GM23338 (cell line): ENCODE data around the gene POTEG. TPM values are rescaled to one million over a fixed set of nuclear protein-coding genes. Genes with fewer than 3 reads are reported as not detected.
"Not testable (repeated sequence)": the region's sequence is repeated elsewhere in the genome, so short reads cannot be mapped to it uniquely, and the experiment has no call there.

Experiments
- ATAC-seq: fragments of 200-7000 bp; cut with Tn5 transposase; 3 replicates; pipeline ENCODE4 v1.9.1; 2020
- DNase-seq: peaks from one replicate; pipeline ENCODE4 v3.0.0-alpha.2; 2015; ENCODE audit warnings: low spot score
- H2AFZ ChIP-seq: fragments of 200-600 bp; sonication (generic); 2 replicates; pipeline ENCODE4 v1.8.0; 2016; ENCODE audit warnings: antibody characterized with exemption, mild to moderate bottlenecking, moderate library complexity
- H3F3A ChIP-seq: fragments of 200-600 bp; sonication (generic); replicated peaks from 2 replicates; pipeline ENCODE4 v1.8.0; 2017; ENCODE audit warnings: antibody characterized with exemption, mixed run types, low read depth
- H3K27ac ChIP-seq: fragments of 200-600 bp; sonication (generic); 2 replicates; pipeline ENCODE4 v1.6.1; 2016; ENCODE audit warnings: low read depth
- H3K27me3 ChIP-seq: fragments of 200-600 bp; sonication (generic); 2 replicates; pipeline ENCODE4 v1.8.0; 2016; ENCODE audit warnings: mild to moderate bottlenecking, mixed run types, moderate library complexity; ENCODE audit not compliant: insufficient read depth
- H3K36me3 ChIP-seq: fragments of 200-600 bp; sonication (generic); 2 replicates; pipeline ENCODE4 v1.8.0; 2016; ENCODE audit warnings: mild to moderate bottlenecking; ENCODE audit not compliant: insufficient read depth
- H3K4me1 ChIP-seq: fragments of 200-600 bp; sonication (generic); 2 replicates; pipeline ENCODE4 v1.8.0; 2016; ENCODE audit warnings: mild to moderate bottlenecking, moderate library complexity; ENCODE audit not compliant: insufficient read depth
- H3K4me2 ChIP-seq: fragments of 200-600 bp; sonication (generic); 2 replicates; pipeline ENCODE4 v1.7.1; 2017; ENCODE audit warnings: mixed run types
- H3K4me3 ChIP-seq: fragments of 200-600 bp; sonication (generic); 2 replicates; pipeline ENCODE4 v1.6.1; 2016; ENCODE audit warnings: mixed run types
- H3K79me2 ChIP-seq: fragments of 200-600 bp; sonication (generic); replicated peaks from 2 replicates; pipeline ENCODE4 v1.8.0; 2017; ENCODE audit warnings: mild to moderate bottlenecking; ENCODE audit not compliant: insufficient read depth
- H3K9me2 ChIP-seq: fragments of 200-600 bp; sonication (generic); 2 replicates; pipeline ENCODE4 v1.8.0; 2017; ENCODE audit not compliant: insufficient read depth
- H4K20me1 ChIP-seq: fragments of 200-600 bp; sonication (generic); replicated peaks from 2 replicates; pipeline ENCODE4 v1.8.0; 2017; ENCODE audit warnings: mild to moderate bottlenecking; ENCODE audit not compliant: insufficient read depth
- H3K27ac Mint-ChIP-seq: 2 replicates; pipeline ENCODE4 v1.8.0; 2020; ENCODE audit warnings: inconsistent platforms, mild to moderate bottlenecking, moderate library complexity, mixed read lengths
- H3K27me3 Mint-ChIP-seq: 3 replicates; pipeline ENCODE4 v1.8.0; 2022; ENCODE audit warnings: low read depth, mild to moderate bottlenecking, moderate library complexity, mixed read lengths, inconsistent platforms; ENCODE audit not compliant: insufficient read depth, poor library complexity
- H3K36me3 Mint-ChIP-seq: 3 replicates; pipeline ENCODE4 v1.8.0; 2021; ENCODE audit warnings: low read depth, mild to moderate bottlenecking, inconsistent platforms, moderate library complexity, mixed read lengths
- H3K4me1 Mint-ChIP-seq: 3 replicates; pipeline ENCODE4 v1.8.0; 2020; ENCODE audit warnings: mild to moderate bottlenecking, inconsistent platforms, mixed read lengths
- H3K4me3 Mint-ChIP-seq: 3 replicates; pipeline ENCODE4 v1.8.0; 2021; ENCODE audit warnings: moderate library complexity, mild to moderate bottlenecking, inconsistent platforms, mixed read lengths
- H3K9me3 Mint-ChIP-seq: 3 replicates; pipeline ENCODE4 v1.8.0; 2020; ENCODE audit warnings: moderate library complexity, mild to moderate bottlenecking, inconsistent platforms, mixed read lengths
- polyA plus RNA-seq: library from polyadenylated mRNA; unstranded; fragments of >200 nt; fragmentation: Nextera tagmentation; extraction: Ambion mirVana; gene quantifications from 2 replicates; pipeline ENCODE4 v1.2.1, GENCODE V29; 2016
- total RNA-seq: library from RNA; depleted of rRNA; stranded (reverse); fragments of >200 nt; shearing (Covaris generic); gene quantifications from 2 replicates; pipeline ENCODE4 v1.2.3, GENCODE V29; 2014

Gene POTEG
- total and polyA plus RNA-seq, 2 experiments from 2014 or later = not detected

- H3K36me3 ChIP-seq, H3K4me1 ChIP-seq, H3K4me3 ChIP-seq, H3K79me2 ChIP-seq, H3F3A ChIP-seq, H3K27me3 ChIP-seq, H3K27ac Mint-ChIP-seq, DNase-seq, H3K36me3 Mint-ChIP-seq, H2AFZ ChIP-seq, H3K27me3 Mint-ChIP-seq, H3K9me2 ChIP-seq, H3K27ac ChIP-seq, ATAC-seq, H3K4me2 ChIP-seq, H3K4me1 Mint-ChIP-seq, H3K4me3 Mint-ChIP-seq, H4K20me1 ChIP-seq: not testable (repeated sequence)
- H3K9me3 Mint-ChIP-seq = peaks cover 20% of the 10 kb centered on the region; the same call in 2 of the 3 replicates
These were observed 51.0 kb downstream of the POTEG start for GRCh38 chr14:19383008-19383584.

- not testable (repeated sequence) for H3K4me2 ChIP-seq, H3K27me3 ChIP-seq, H3K4me1 ChIP-seq, H3K27ac ChIP-seq, H3F3A ChIP-seq, H3K4me3 Mint-ChIP-seq, H3K36me3 ChIP-seq, H3K4me3 ChIP-seq, H3K4me1 Mint-ChIP-seq, H3K79me2 ChIP-seq, H3K9me2 ChIP-seq, DNase-seq, ATAC-seq, H3K36me3 Mint-ChIP-seq, H3K27ac Mint-ChIP-seq, H3K27me3 Mint-ChIP-seq, H4K20me1 ChIP-seq, H2AFZ ChIP-seq
- H3K9me3 Mint-ChIP-seq = peaks cover 25% of the 10 kb centered on the region
These were observed 54.0 kb downstream of the POTEG start for GRCh38 chr14:19380137-19380536.

- not testable (repeated sequence) for H3K36me3 Mint-ChIP-seq
These were observed 59.7 kb downstream of the POTEG start for GRCh38 chr14:19374451-19374903.

GRCh38 chr14:19372813-19373500 lies 61.2 kb downstream of the POTEG start:
- not testable (repeated sequence) for H3K4me1 ChIP-seq, H3K4me3 Mint-ChIP-seq, H4K20me1 ChIP-seq, H3K27ac Mint-ChIP-seq, H3K36me3 Mint-ChIP-seq, H3K4me1 Mint-ChIP-seq, H3K27me3 Mint-ChIP-seq, H3F3A ChIP-seq, H3K4me2 ChIP-seq, DNase-seq, H3K9me2 ChIP-seq, H2AFZ ChIP-seq, ATAC-seq, H3K36me3 ChIP-seq, H3K4me3 ChIP-seq, H3K27ac ChIP-seq, H3K79me2 ChIP-seq, H3K27me3 ChIP-seq
- H3K9me3 Mint-ChIP-seq = peaks cover 24% of the 10 kb centered on the region

More at GRCh38 chr14:19374451-19374903, 59.7 kb downstream of the POTEG start:
- not testable (repeated sequence) for H3K4me1 Mint-ChIP-seq, DNase-seq, ATAC-seq, H2AFZ ChIP-seq, H3K27me3 Mint-ChIP-seq, H3K27ac ChIP-seq, H3K27me3 ChIP-seq, H3K4me3 ChIP-seq, H3K4me2 ChIP-seq, H3K4me1 ChIP-seq, H3K4me3 Mint-ChIP-seq, H3F3A ChIP-seq, H3K9me2 ChIP-seq, H3K36me3 ChIP-seq, H4K20me1 ChIP-seq, H3K27ac Mint-ChIP-seq, H3K79me2 ChIP-seq
- peaks cover 28% of the 10 kb centered on the region for H3K9me3 Mint-ChIP-seq

GRCh38 chr14:19371767-19372166 lies 62.4 kb downstream of the POTEG start:
- H4K20me1 ChIP-seq, H3K27me3 Mint-ChIP-seq, H3K79me2 ChIP-seq, H3K4me1 ChIP-seq, H3K4me3 ChIP-seq, DNase-seq, H3K36me3 ChIP-seq, H3K4me2 ChIP-seq, H3K27ac ChIP-seq, H3K4me3 Mint-ChIP-seq, H3K4me1 Mint-ChIP-seq, H3F3A ChIP-seq, H3K27ac Mint-ChIP-seq, H3K9me2 ChIP-seq, H3K27me3 ChIP-seq, H3K36me3 Mint-ChIP-seq, H2AFZ ChIP-seq, ATAC-seq: not testable (repeated sequence)
- H3K9me3 Mint-ChIP-seq = peaks cover 21% of the 10 kb centered on the region

GRCh38 chr14:19362803-19363202 lies 71.3 kb downstream of the POTEG start:
- not testable (repeated sequence) for H3K36me3 ChIP-seq, H3K27me3 ChIP-seq, H2AFZ ChIP-seq, H3K9me2 ChIP-seq, H3K27me3 Mint-ChIP-seq, H3K27ac ChIP-seq, H4K20me1 ChIP-seq, H3F3A ChIP-seq, H3K4me2 ChIP-seq, H3K4me1 ChIP-seq, H3K79me2 ChIP-seq, H3K4me3 ChIP-seq, H3K9me3 Mint-ChIP-seq, ATAC-seq, H3K4me1 Mint-ChIP-seq, H3K36me3 Mint-ChIP-seq, DNase-seq, H3K27ac Mint-ChIP-seq, H3K4me3 Mint-ChIP-seq
